AML-193 (cell line): ENCODE data around the gene NTN4.
"Not testable (repeated sequence)": the region's sequence is repeated elsewhere in the genome, so short reads cannot be mapped to it uniquely, and the experiment has no call there.

Experiments used
- DNase-seq, 2 experiments: peaks; one replicate each; lab custom pipeline; 2025; lab: John Stamatoyannopoulos, UW

NTN4 gene

GRCh38 chr12:95790033-95790916 is at the start of gene NTN4:
Gene NTN4 (minus strand): TSS chr12:95790764. CDS start chr12:95790309, 455 bp downstream.
- DNase-seq: no peak

GRCh38 chr12:95838125-95838524 is 47.6 kb upstream of the NTN4 start:
- peak; percentile 50 to 51 for DNase-seq

- DNase-seq: no peak
Observed at GRCh38 chr12:95837240-95838038, 46.9 kb upstream of the NTN4 start.

- DNase-seq: no peak
Observed at GRCh38 chr12:95836630-95837239, 46.2 kb upstream of the NTN4 start.

GRCh38 chr12:95836185-95836609 is 45.6 kb upstream of the NTN4 start:
- DNase-seq: no peak

GRCh38 chr12:95834572-95834971 is 44.0 kb upstream of the NTN4 start:
- DNase-seq: no peak

GRCh38 chr12:95830335-95831089 is 39.9 kb upstream of the NTN4 start:
- DNase-seq: no peak

GRCh38 chr12:95829395-95829794 is 38.8 kb upstream of the NTN4 start:
- no peak for DNase-seq

- DNase-seq: peak; percentile 1 to 8
Observed at GRCh38 chr12:95820096-95820703, 29.6 kb upstream of the NTN4 start.

GRCh38 chr12:95815632-95816212 is 25.2 kb upstream of the NTN4 start:
- DNase-seq: peak; percentile 44 to 46

GRCh38 chr12:95812155-95812554 is 21.6 kb upstream of the NTN4 start:
- DNase-seq: not testable (repeated sequence)

GRCh38 chr12:95810411-95810810 is 19.8 kb upstream of the NTN4 start:
- no peak for DNase-seq

GRCh38 chr12:95809000-95809680 is 18.6 kb upstream of the NTN4 start:
- no peak for DNase-seq

- DNase-seq: no peak
Observed at GRCh38 chr12:95808146-95808545, 17.6 kb upstream of the NTN4 start.

GRCh38 chr12:95805864-95806671 is 15.5 kb upstream of the NTN4 start:
- no peak for DNase-seq

- no peak for DNase-seq
Observed at GRCh38 chr12:95804291-95804690, 13.7 kb upstream of the NTN4 start.

- DNase-seq: no peak
Observed at GRCh38 chr12:95803817-95804216, 13.3 kb upstream of the NTN4 start.

GRCh38 chr12:95802482-95803270 is 12.1 kb upstream of the NTN4 start:
- no peak for DNase-seq

- no peak for DNase-seq
Observed at GRCh38 chr12:95796982-95797289, 6.4 kb upstream of the NTN4 start.
